Gastroesophageal sphincter (tissue), 4 donors: Measurements from ENCODE around the gene NAPSA. TPM values are rescaled to one million over a fixed set of nuclear protein-coding genes. Genes with fewer than 3 reads are reported as not detected.
A peak's percentile ranks its signal among the peaks of the same experiment; 100 is the strongest.

ENCODE experiments used
- ATAC-seq: fragments of 150-250 bp; one replicate; pipeline ENCODE4 v1.9.1; 2016; ENCODE audit warnings: mild to moderate bottlenecking, moderate library complexity
- H3K27ac ChIP-seq, 4 donors: fragments of 200-600 bp; sonication (generic) in 3 of 4; 1 replicate in 3 of 4; 2 replicates in 1 of 4; pipeline ENCODE4 v1.5.1; 2016 to 2019
- H3K27me3 ChIP-seq: fragments of 200-600 bp; sonication (generic); one replicate; pipeline ENCODE4 v1.5.1; 2019
- H3K36me3 ChIP-seq, 2 donors: fragments of 200-600 bp; sonication (generic); one replicate each; pipeline ENCODE4 v1.5.1; 2019; ENCODE audit warnings: control low read depth in 1 of 2
- H3K4me1 ChIP-seq, 3 donors: fragments of 200-600 bp; sonication (generic); 1 replicate in 2 of 3; 2 replicates in 1 of 3; pipeline ENCODE4 v1.5.1; 2016 to 2019; ENCODE audit warnings: control low read depth in 2 of 3
- H3K4me3 ChIP-seq, 2 donors: fragments of 200-600 bp; sonication (generic); one replicate each; pipeline ENCODE4 v1.5.1; 2019; ENCODE audit warnings: mild to moderate bottlenecking in 1 of 2, moderate library complexity in 1 of 2
- H3K9me3 ChIP-seq, 3 donors: fragments of 200-600 bp; sonication (generic); one replicate each; pipeline ENCODE4 v1.5.1; 2017 to 2019; ENCODE audit warnings: control low read depth in 2 of 3
- EP300 ChIP-seq: sonication (generic); formaldehyde crosslinking; IDR thresholded peaks from one replicate; pipeline ENCODE4 v1.6.1; 2017; ENCODE audit warnings: antibody characterized with exemption, mild to moderate bottlenecking
- POLR2A ChIP-seq, 2 donors: fragments of 450-650 bp; IDR thresholded peaks; one replicate each; pipeline ENCODE4 v1.6.1; 2017; ENCODE audit warnings: antibody characterized with exemption in 2 of 2, mild to moderate bottlenecking in 2 of 2, moderate library complexity in 1 of 2
- POLR2AphosphoS5 ChIP-seq: sonication (generic); formaldehyde crosslinking; IDR thresholded peaks from one replicate; pipeline ENCODE4 v1.6.1; 2017; ENCODE audit warnings: antibody characterized with exemption
- WGBS, 2 donors: methylation state at CpG; one replicate each; pipeline ENCODE4 v1.1.5; 2018; ENCODE audit warnings: low coverage in 1 of 2; 5-methylcytosine and 5-hydroxymethylcytosine counted together
- total RNA-seq, 4 donors: library from RNA; depleted of rRNA; stranded (reverse); fragments of >200 nt; gene quantifications; one replicate each; pipeline ENCODE4 v1.1.0, GENCODE V29; 2016
- TF ChIP-seq, protein P1 (sequence below), 4 experiments: fragments of 200-600 bp in 2 of 4; fragments of 450-650 bp in 2 of 4; sonication (generic) in 1 of 4; IDR thresholded peaks; one replicate each; pipeline ENCODE4 v1.5.1; 2017 to 2019; ENCODE audit warnings: antibody characterized with exemption in 4 of 4, mild to moderate bottlenecking in 2 of 4, moderate library complexity in 2 of 4

Gene NAPSA
- total RNA-seq, 4 donors from 2014 or later, result 1.0 TPM; not detected in 3

DNA sequence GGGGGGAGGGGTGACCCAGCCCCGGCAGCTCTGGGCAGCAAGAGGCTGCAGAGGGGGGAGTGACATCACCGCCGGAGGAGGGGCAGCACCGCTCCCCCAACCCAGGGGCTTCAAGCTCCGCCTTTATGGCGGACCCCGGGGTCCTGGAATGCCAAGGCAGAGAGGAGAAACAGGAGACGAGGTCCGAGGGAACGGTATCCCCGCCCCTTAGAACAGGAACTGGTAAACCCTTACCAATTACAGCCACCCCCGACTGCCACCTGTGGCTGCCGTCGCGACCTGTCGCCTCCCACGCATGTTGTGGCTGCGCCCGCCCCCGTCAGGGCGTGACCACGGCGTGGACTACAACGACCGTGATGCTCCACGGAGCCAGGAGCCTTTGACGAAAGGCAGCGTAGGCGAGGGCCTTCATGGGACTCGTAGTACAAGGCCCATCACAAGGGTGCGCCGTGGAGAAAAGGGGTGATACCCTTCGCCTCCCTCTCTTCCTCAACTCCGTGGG lies 32.2 kb downstream of the NAPSA start:
- ATAC-seq, result peak; percentile 52
- peak overlapping the region; percentile 5 to 54 for H3K4me3 ChIP-seq
- 0% methylated on average over 19 of the region's 34 CpGs; no CpG with 5 or more reads in 1 of the 2 donors for WGBS, 2 donors
- peaks cover 0 to 61% (median 16%) of the 10 kb centered on the region in 3 donors for H3K4me1 ChIP-seq
- H3K9me3 ChIP-seq, result no peaks in the 10 kb centered on the region
- no peak for TF ChIP-seq POLR2A (IDR thresholded peaks at IDR 0.05)
- no peak for TF ChIP-seq EP300
- TF ChIP-seq, protein P1, sequence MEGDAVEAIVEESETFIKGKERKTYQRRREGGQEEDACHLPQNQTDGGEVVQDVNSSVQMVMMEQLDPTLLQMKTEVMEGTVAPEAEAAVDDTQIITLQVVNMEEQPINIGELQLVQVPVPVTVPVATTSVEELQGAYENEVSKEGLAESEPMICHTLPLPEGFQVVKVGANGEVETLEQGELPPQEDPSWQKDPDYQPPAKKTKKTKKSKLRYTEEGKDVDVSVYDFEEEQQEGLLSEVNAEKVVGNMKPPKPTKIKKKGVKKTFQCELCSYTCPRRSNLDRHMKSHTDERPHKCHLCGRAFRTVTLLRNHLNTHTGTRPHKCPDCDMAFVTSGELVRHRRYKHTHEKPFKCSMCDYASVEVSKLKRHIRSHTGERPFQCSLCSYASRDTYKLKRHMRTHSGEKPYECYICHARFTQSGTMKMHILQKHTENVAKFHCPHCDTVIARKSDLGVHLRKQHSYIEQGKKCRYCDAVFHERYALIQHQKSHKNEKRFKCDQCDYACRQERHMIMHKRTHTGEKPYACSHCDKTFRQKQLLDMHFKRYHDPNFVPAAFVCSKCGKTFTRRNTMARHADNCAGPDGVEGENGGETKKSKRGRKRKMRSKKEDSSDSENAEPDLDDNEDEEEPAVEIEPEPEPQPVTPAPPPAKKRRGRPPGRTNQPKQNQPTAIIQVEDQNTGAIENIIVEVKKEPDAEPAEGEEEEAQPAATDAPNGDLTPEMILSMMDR (IDR thresholded peaks at IDR 0.05), result no peak
- TF ChIP-seq POLR2AphosphoS5, result no peak
- H3K36me3 ChIP-seq, result no peaks in the 10 kb centered on the region
- peaks cover 70% of the 10 kb centered on the region for H3K27me3 ChIP-seq
- H3K27ac ChIP-seq, result peak overlapping the region in 3 of 4 donors; percentile 67 to 75 (median 72)

DNA sequence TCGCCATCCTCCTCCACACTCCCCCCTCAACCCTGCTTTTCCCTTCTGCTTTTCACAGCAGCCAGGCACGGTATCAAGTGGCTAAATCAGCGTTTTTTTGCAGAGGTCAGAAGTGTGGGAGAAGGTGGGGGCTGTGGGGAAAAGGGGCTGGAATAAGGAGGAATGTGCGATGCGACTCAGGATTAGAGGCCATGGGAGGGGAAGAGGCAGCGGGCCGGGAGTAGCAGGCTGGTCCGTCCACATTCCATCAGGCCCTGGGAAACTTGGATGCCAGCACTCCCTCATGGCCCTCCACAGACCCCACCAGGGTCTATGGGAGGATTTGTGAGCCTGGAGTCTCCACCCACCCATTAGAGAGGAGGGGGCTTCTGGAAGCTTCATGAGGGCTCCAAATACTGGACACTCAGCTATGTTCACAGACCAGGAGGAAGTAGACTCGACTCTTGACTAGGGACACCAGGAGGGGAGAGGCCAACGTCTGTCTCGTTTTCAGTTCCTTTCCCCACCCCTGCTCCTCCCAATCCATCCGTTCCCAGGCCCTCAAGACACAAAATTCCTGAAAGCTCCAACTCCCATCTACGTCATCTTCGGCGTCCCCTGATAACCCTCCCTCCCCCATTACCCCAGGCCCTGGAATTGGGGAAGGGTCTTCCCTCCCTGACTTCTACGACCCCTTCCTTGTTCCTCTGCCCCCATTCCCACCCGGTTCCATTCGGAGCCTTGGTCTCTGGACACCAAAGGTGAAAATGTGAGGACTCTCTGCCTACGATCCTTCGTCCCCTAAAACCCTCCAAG lies 33.0 kb downstream of the NAPSA start:
- WGBS, 2 donors, result 8 to 26% methylated on average over 13 to 16 of the region's 20 CpGs
- peak overlapping the region in 3 of 4 donors; percentile 67 to 75 (median 72) for H3K27ac ChIP-seq

DNA sequence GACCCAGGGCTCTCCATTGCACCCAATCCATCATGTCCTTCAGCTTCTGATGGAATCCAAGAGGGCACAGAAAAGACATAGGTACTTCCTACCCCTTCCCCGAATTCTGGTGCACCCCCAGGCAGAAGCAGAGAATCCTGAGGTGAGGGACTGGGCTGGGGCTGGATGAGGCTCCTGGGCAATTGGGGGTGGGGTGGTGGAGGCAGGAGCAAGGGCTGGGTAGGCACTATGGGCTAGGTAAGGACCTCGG lies 33.5 kb downstream of the NAPSA start:
- peaks cover 84% of the 10 kb centered on the region for H3K27me3 ChIP-seq

More for the DNA sequence above, 33.0 kb downstream of the NAPSA start:
- Histone ChIP-seq H3K4me3 (peak overlapping the region in 1 of 2 donors; percentile 54), H3K4me1 (peaks cover 0 to 68% (median 16%) of the 10 kb centered on the region in 3 donors), H3K27me3 (peaks cover 79% of the 10 kb centered on the region), H3K9me3 (no peaks in the 10 kb centered on the region), H3K36me3 (no peaks in the 10 kb centered on the region)
- ATAC-seq, result no peak
- TF ChIP-seq POLR2AphosphoS5 (no peak), EP300 (no peak), POLR2A (IDR thresholded peaks at IDR 0.05) (no peak)
- TF ChIP-seq, protein P1 (IDR thresholded peaks at IDR 0.05), result no peak

DNA sequence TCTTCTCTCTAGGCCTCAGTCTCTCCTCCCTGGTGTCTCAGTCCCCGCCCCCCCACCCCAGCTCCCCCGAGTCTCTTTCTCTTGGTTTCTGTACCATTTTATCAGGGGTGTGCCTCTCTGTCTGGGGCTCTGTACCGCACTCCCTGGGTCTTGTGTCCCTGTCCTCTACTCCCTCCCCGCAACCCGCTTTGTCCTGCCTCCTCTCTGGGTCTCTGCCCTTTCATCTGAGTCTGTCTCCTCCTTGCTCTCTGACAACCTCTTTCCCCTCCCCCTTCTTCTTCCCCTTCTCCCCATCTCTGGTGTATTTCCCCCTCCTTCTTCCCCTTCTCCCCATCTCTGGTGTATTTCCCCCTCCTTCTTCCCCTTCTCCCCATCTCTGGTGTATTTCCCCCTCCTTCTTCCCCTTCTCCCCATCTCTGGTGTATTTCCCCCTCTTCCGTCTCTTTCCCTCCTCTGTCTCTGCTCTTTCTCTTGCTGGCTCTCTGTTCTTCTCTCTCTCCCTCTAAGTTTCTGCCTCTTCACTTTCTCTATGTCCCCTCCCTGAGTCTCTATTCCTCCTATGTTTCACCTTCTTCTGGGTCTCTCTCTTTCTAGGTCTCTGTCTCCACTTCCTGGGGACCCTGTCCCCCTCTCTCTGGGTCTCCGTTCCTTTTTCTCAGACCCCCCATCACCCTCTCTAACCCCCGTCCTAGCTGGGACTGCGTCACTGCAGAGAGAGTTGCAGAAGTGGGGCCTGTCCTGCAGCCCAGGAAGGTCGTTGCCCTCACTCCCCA lies 34.0 kb downstream of the NAPSA start:
- peak overlapping the region in 3 of 4 donors; percentile 78 to 83 (median 80) for H3K27ac ChIP-seq
- no peaks in the 10 kb centered on the region for H3K36me3 ChIP-seq
- peaks cover 0 to 72% (median 17%) of the 10 kb centered on the region in 3 donors for H3K4me1 ChIP-seq
- H3K4me3 ChIP-seq, result peak overlapping the region in 1 of 2 donors; percentile 45
- TF ChIP-seq EP300 (no peak), POLR2AphosphoS5 (no peak), POLR2A (IDR thresholded peaks at IDR 0.05) (no peak)
- TF ChIP-seq, protein P1 (IDR thresholded peaks at IDR 0.05), result no peak
- ATAC-seq, result no peak
- WGBS, 2 donors, result 7 to 12% methylated on average over 6 to 9 of the region's 10 CpGs
- peaks cover 89% of the 10 kb centered on the region for H3K27me3 ChIP-seq
- no peaks in the 10 kb centered on the region for H3K9me3 ChIP-seq

More for the DNA sequence above, 33.5 kb downstream of the NAPSA start:
- Histone ChIP-seq H3K4me1 (peaks cover 0 to 68% (median 16%) of the 10 kb centered on the region in 3 donors), H3K4me3 (no peak overlapping the region), H3K36me3 (no peaks in the 10 kb centered on the region), H3K27ac (peak overlapping the region in 2 of 4 donors; percentile 6 to 24), H3K9me3 (no peaks in the 10 kb centered on the region)
- 0 to 17% methylated on average over 1 of the region's 2 CpGs for whole genome bisulfite sequencing, 2 donors
- TF ChIP-seq, protein P1 (IDR thresholded peaks at IDR 0.05), result no peak
- TF ChIP-seq EP300 (no peak), POLR2AphosphoS5 (no peak), POLR2A (IDR thresholded peaks at IDR 0.05) (no peak)
- no peak for ATAC-seq
